Uterus (tissue), 2 donors: ENCODE measurements around the gene SPANXN2.

Experiments used
- CTCF ChIP-seq, 4 experiments: fragments of 200-600 bp in 2 of 4; fragments of 450-650 bp in 2 of 4; sonication (generic) in 2 of 4; IDR thresholded peaks; one replicate each; pipeline ENCODE4 v1.5.1; 2016 to 2019; ENCODE audit warnings: antibody characterized with exemption in 4 of 4, mild to moderate bottlenecking in 2 of 4, moderate library complexity in 1 of 4
- POLR2A ChIP-seq, 2 donors: fragments of 450-650 bp; IDR thresholded peaks; one replicate each; pipeline ENCODE4 v1.6.1; 2016; ENCODE audit warnings: antibody characterized with exemption in 2 of 2, mild to moderate bottlenecking in 1 of 2, moderate library complexity in 1 of 2

- TF ChIP-seq CTCF (IDR thresholded peaks at IDR 0.05) = no peak
- TF ChIP-seq POLR2A (IDR thresholded peaks at IDR 0.05) = no peak
These were observed 48.4 kb upstream of the SPANXN2 start for GRCh38 chrX:143768976-143769375.
